ENCODE results near the gene EDA.

Gene EDA

DNA sequence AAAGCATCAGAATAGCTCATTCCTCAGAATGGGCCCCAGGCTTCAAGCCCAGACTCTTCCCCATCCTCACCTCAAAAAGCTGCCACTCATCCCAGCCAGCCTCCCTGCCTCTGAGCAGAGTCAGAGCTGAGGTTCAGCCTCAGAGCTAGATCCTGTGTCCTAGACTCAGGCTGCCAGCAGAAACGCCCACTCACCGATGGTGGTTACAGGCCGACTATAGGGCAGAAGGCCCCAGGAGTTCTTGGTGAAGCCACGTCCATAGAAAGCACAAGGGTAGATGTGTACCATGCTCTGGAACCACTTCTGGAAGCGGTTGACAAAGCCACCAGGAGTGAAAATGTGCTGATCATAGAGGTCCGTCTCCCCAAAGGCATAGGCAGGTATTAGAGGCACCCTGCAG is 426.1 kb downstream of the EDA start:
- Histone ChIP-seq H3F3A (ENCODE audit: insufficient read depth, low read length) (no peaks in the 10 kb centered on the region), H3K9me2 (replicated peaks; ENCODE audit: insufficient read depth, low read length) (no peaks in the 10 kb centered on the region), H3K9ac (ENCODE audit: low read length) (no peak overlapping the region), H3K4me1 (ENCODE audit: low read length) (no peaks in the 10 kb centered on the region), H3K27me3 (replicated peaks; ENCODE audit: insufficient read depth, low read length) (no peaks in the 10 kb centered on the region), H2AFZ (ENCODE audit: low read length) (no peak overlapping the region), H3K36me3 (replicated peaks; ENCODE audit: insufficient read depth, low read length) (no peaks in the 10 kb centered on the region), H4K20me1 (ENCODE audit: insufficient read depth, low read length) (no peaks in the 10 kb centered on the region), H3K4me2 (ENCODE audit: low read depth, low read length) (no peak overlapping the region), H3K79me2 (ENCODE audit: low read length) (no peaks in the 10 kb centered on the region), H3K27ac (ENCODE audit: low read length) (no peak overlapping the region), H3K4me3 (ENCODE audit: low read length) (no peak overlapping the region), H3K9me3 (replicated peaks; ENCODE audit: insufficient read depth, low read length) (no peaks in the 10 kb centered on the region)
- TF ChIP-seq EZH2phosphoT487 (IDR thresholded peaks at IDR 0.05; ENCODE audit: low read length) (no peak), EZH2 (optimal IDR thresholded peaks at IDR 0.05; ENCODE audit: low read depth, low read length) (no peak)
- TF ChIP-seq, protein P1, sequence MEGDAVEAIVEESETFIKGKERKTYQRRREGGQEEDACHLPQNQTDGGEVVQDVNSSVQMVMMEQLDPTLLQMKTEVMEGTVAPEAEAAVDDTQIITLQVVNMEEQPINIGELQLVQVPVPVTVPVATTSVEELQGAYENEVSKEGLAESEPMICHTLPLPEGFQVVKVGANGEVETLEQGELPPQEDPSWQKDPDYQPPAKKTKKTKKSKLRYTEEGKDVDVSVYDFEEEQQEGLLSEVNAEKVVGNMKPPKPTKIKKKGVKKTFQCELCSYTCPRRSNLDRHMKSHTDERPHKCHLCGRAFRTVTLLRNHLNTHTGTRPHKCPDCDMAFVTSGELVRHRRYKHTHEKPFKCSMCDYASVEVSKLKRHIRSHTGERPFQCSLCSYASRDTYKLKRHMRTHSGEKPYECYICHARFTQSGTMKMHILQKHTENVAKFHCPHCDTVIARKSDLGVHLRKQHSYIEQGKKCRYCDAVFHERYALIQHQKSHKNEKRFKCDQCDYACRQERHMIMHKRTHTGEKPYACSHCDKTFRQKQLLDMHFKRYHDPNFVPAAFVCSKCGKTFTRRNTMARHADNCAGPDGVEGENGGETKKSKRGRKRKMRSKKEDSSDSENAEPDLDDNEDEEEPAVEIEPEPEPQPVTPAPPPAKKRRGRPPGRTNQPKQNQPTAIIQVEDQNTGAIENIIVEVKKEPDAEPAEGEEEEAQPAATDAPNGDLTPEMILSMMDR (IDR thresholded peaks at IDR 0.05; ENCODE audit: low read length) = no peak
- DNase-seq = no peak

- Histone ChIP-seq H3K36me3 (replicated peaks; ENCODE audit: insufficient read depth, low read length) (no peaks in the 10 kb centered on the region), H3K4me1 (ENCODE audit: low read length) (no peaks in the 10 kb centered on the region), H3K4me2 (ENCODE audit: low read depth, low read length) (no peak overlapping the region), H3F3A (ENCODE audit: insufficient read depth, low read length) (no peaks in the 10 kb centered on the region), H3K79me2 (ENCODE audit: low read length) (no peaks in the 10 kb centered on the region), H3K9ac (ENCODE audit: low read length) (no peak overlapping the region), H3K9me3 (replicated peaks; ENCODE audit: insufficient read depth, low read length) (no peaks in the 10 kb centered on the region), H4K20me1 (ENCODE audit: insufficient read depth, low read length) (no peaks in the 10 kb centered on the region), H3K27ac (ENCODE audit: low read length) (no peak overlapping the region), H2AFZ (ENCODE audit: low read length) (no peak overlapping the region), H3K9me2 (replicated peaks; ENCODE audit: insufficient read depth, low read length) (no peaks in the 10 kb centered on the region), H3K4me3 (ENCODE audit: low read length) (no peak overlapping the region), H3K27me3 (replicated peaks; ENCODE audit: insufficient read depth, low read length) (no peaks in the 10 kb centered on the region)
- no peak for TF ChIP-seq EZH2phosphoT487 (IDR thresholded peaks at IDR 0.05; ENCODE audit: low read length)
- TF ChIP-seq, protein P1 (IDR thresholded peaks at IDR 0.05; ENCODE audit: low read length) = no peak
- TF ChIP-seq EZH2 (optimal IDR thresholded peaks at IDR 0.05; ENCODE audit: low read depth, low read length) = no peak
- DNase-seq = no peak
Measured at GRCh38 chrX:70042399-70043371, 426.8 kb downstream of the EDA start.

DNA sequence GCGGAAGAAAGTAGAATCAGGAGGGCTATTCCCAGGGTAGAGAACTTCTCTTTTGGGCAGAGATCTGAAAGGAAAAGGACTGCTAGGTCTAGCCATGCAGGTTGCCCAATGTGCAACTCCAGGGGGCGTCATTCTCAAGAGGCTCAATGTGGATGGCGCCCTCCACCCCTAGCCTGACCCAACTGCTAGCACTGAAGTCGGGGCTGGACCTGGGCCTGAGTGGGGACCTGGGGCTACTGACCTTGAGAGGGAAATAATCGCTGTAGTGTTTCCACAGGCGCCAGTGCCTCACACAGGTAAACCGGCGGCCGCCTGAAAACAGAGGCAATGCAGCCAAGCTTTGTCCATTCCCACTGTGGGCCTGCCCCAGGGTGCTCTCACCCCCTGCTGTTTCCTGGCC is 427.8 kb downstream of the EDA start:
- H3K9me3 ChIP-seq (replicated peaks; ENCODE audit: insufficient read depth, low read length) = no peaks in the 10 kb centered on the region
- H3K79me2 ChIP-seq (ENCODE audit: low read length) = no peaks in the 10 kb centered on the region
- no peak overlapping the region for H2AFZ ChIP-seq (ENCODE audit: low read length)
- TF ChIP-seq EZH2 (optimal IDR thresholded peaks at IDR 0.05; ENCODE audit: low read depth, low read length) (no peak), EZH2phosphoT487 (IDR thresholded peaks at IDR 0.05; ENCODE audit: low read length) (no peak)
- TF ChIP-seq, protein P1 (IDR thresholded peaks at IDR 0.05; ENCODE audit: low read length) = no peak
- no peak overlapping the region for H3K4me3 ChIP-seq (ENCODE audit: low read length)
- no peak overlapping the region for H3K27ac ChIP-seq (ENCODE audit: low read length)
- no peak overlapping the region for H3K9ac ChIP-seq (ENCODE audit: low read length)
- H3K4me1 ChIP-seq (ENCODE audit: low read length) = no peaks in the 10 kb centered on the region
- no peaks in the 10 kb centered on the region for H3F3A ChIP-seq (ENCODE audit: insufficient read depth, low read length)
- H3K9me2 ChIP-seq (replicated peaks; ENCODE audit: insufficient read depth, low read length) = no peaks in the 10 kb centered on the region
- no peaks in the 10 kb centered on the region for H3K27me3 ChIP-seq (replicated peaks; ENCODE audit: insufficient read depth, low read length)
- no peaks in the 10 kb centered on the region for H4K20me1 ChIP-seq (ENCODE audit: insufficient read depth, low read length)
- no peak for DNase-seq
- H3K4me2 ChIP-seq (ENCODE audit: low read depth, low read length) = no peak overlapping the region
- no peaks in the 10 kb centered on the region for H3K36me3 ChIP-seq (replicated peaks; ENCODE audit: insufficient read depth, low read length)
